H9 (cell line): ENCODE data around the gene TBC1D7. TPM values are rescaled to one million over a fixed set of nuclear protein-coding genes. Genes with fewer than 3 reads are reported as not detected.

Experiments used
- DNase-seq: peaks from one replicate; pipeline ENCODE4 v3.0.0-alpha.2; 2017
- H2AFZ ChIP-seq: one replicate; pipeline ENCODE4 v1.6.1; 2013; ENCODE audit warnings: mild to moderate bottlenecking, low read length, control low read depth, moderate library complexity
- H2AK5ac ChIP-seq: 2 replicates; pipeline ENCODE4 v1.6.1; 2013; ENCODE audit warnings: low read length, control low read depth, mixed read lengths; ENCODE audit not compliant: insufficient read length
- H2BK120ac ChIP-seq: one replicate; pipeline ENCODE4 v1.6.1; 2013; ENCODE audit warnings: low read depth, mild to moderate bottlenecking, low read length, control low read depth, inconsistent platforms; ENCODE audit not compliant: poor library complexity, severe bottlenecking
- H2BK12ac ChIP-seq: 2 replicates; pipeline ENCODE4 v1.6.1; 2013; ENCODE audit warnings: low read length, control low read depth, mixed read lengths, low read depth; ENCODE audit not compliant: insufficient read length
- H2BK15ac ChIP-seq: 2 replicates; pipeline ENCODE4 v1.6.1; 2013; ENCODE audit warnings: low read depth, low read length, control low read depth
- H2BK20ac ChIP-seq: one replicate; pipeline ENCODE4 v1.6.1; 2013; ENCODE audit warnings: low read depth, mild to moderate bottlenecking, low read length, control low read depth, inconsistent platforms; ENCODE audit not compliant: poor library complexity, severe bottlenecking
- H2BK5ac ChIP-seq: 2 replicates; pipeline ENCODE4 v1.6.1; 2013; ENCODE audit warnings: low read length, control low read depth, mixed read lengths; ENCODE audit not compliant: insufficient read length
- H3K14ac ChIP-seq: 2 replicates; pipeline ENCODE4 v1.6.1; 2013; ENCODE audit warnings: low read length, control low read depth; ENCODE audit not compliant: insufficient read depth
- H3K18ac ChIP-seq: 2 replicates; pipeline ENCODE4 v1.6.1; 2013; ENCODE audit warnings: low read depth, mild to moderate bottlenecking, mixed read lengths, low read length, control low read depth; ENCODE audit not compliant: insufficient read length
- H3K23ac ChIP-seq: 2 replicates; pipeline ENCODE4 v1.6.1; 2013; ENCODE audit warnings: low read length, control low read depth, mixed read lengths, low read depth; ENCODE audit not compliant: insufficient read length
- H3K23me2 ChIP-seq: 2 replicates; pipeline ENCODE4 v1.6.1; 2013; ENCODE audit warnings: low read depth, mild to moderate bottlenecking, mixed read lengths, low read length, control low read depth; ENCODE audit not compliant: insufficient read length, poor library complexity, severe bottlenecking
- H3K27ac ChIP-seq: 2 replicates; pipeline ENCODE4 v1.5.1; 2013; ENCODE audit warnings: low read length, control low read depth, mixed read lengths, low read depth; ENCODE audit not compliant: insufficient read length
- H3K27me3 ChIP-seq: 2 replicates; pipeline ENCODE4 v1.6.1; 2013; ENCODE audit warnings: low read length, control low read depth, inconsistent platforms; ENCODE audit not compliant: insufficient read depth
- H3K4ac ChIP-seq: 2 replicates; pipeline ENCODE4 v1.6.1; 2013; ENCODE audit warnings: low read depth, mild to moderate bottlenecking, control low read depth, inconsistent platforms, low read length, moderate library complexity
- H3K4me1 ChIP-seq: 2 replicates; pipeline ENCODE4 v1.6.1; 2013; ENCODE audit warnings: low read length, control low read depth, inconsistent platforms; ENCODE audit not compliant: insufficient read depth
- H3K4me2 ChIP-seq: 2 replicates; pipeline ENCODE4 v1.6.1; 2013; ENCODE audit warnings: low read length, control low read depth, mixed read lengths; ENCODE audit not compliant: insufficient read length, insufficient read depth
- H3K56ac ChIP-seq: 2 replicates; pipeline ENCODE4 v1.6.1; 2013; ENCODE audit warnings: low read depth, mild to moderate bottlenecking, mixed read lengths, low read length, control low read depth; ENCODE audit not compliant: insufficient read length
- H3K79me1 ChIP-seq: 2 replicates; pipeline ENCODE4 v1.6.1; 2013; ENCODE audit warnings: low read depth, mild to moderate bottlenecking, moderate library complexity, low read length, control low read depth, inconsistent platforms; ENCODE audit not compliant: insufficient read depth, poor library complexity, severe bottlenecking
- H3K79me2 ChIP-seq: 2 replicates; pipeline ENCODE4 v1.6.1; 2013; ENCODE audit warnings: low read length, control low read depth, inconsistent platforms; ENCODE audit not compliant: insufficient read depth
- H3K9ac ChIP-seq: 2 replicates; pipeline ENCODE4 v1.6.1; 2013; ENCODE audit warnings: low read length, control low read depth, mixed read lengths; ENCODE audit not compliant: insufficient read length; ENCODE audit errors: extremely low read depth
- H3K9me3 ChIP-seq: one replicate; pipeline ENCODE4 v1.6.1; 2013; ENCODE audit warnings: low read depth, low read length, inconsistent platforms; ENCODE audit not compliant: control insufficient read depth
- H3T11ph ChIP-seq: one replicate; pipeline ENCODE4 v1.6.1; 2013; ENCODE audit warnings: mild to moderate bottlenecking, low read length, control low read depth, inconsistent platforms
- H4K20me1 ChIP-seq: one replicate; pipeline ENCODE4 v1.6.1; 2013; ENCODE audit not compliant: control insufficient read depth, insufficient read length, insufficient read depth
- H4K5ac ChIP-seq: 2 replicates; pipeline ENCODE4 v1.6.1; 2013; ENCODE audit warnings: low read depth, mild to moderate bottlenecking, mixed read lengths, low read length, control low read depth; ENCODE audit not compliant: insufficient read length
- H4K8ac ChIP-seq: replicated peaks from 2 replicates; pipeline ENCODE4 v1.6.1; 2013; ENCODE audit warnings: low read length, control low read depth, mixed read lengths, low read depth; ENCODE audit not compliant: insufficient read length
- H4K91ac ChIP-seq: 2 replicates; pipeline ENCODE4 v1.6.1; 2013; ENCODE audit warnings: low read depth, mild to moderate bottlenecking, moderate library complexity, mixed read lengths, low read length, control low read depth; ENCODE audit not compliant: insufficient read length
- H3K27ac Mint-ChIP-seq, 3 experiments: 2 replicates in 2 of 3; 3 replicates in 1 of 3; pipeline ENCODE4 v1.8.0; 2020 to 2021; ENCODE audit warnings: mixed read lengths in 3 of 3, mild to moderate bottlenecking in 1 of 3, moderate library complexity in 1 of 3
- H3K27me3 Mint-ChIP-seq: 2 replicates; pipeline ENCODE4 v1.8.0; 2021; ENCODE audit warnings: low read depth, mild to moderate bottlenecking, moderate library complexity, mixed read lengths
- H3K36me3 Mint-ChIP-seq, 3 experiments: 2 replicates in 2 of 3; 3 replicates in 1 of 3; pipeline ENCODE4 v1.8.0; 2020 to 2021; ENCODE audit warnings: low read depth in 3 of 3, mixed read lengths in 3 of 3; ENCODE audit not compliant: insufficient read depth in 1 of 3
- H3K4me1 Mint-ChIP-seq, 2 experiments: 2 replicates each; pipeline ENCODE4 v1.8.0; 2020; ENCODE audit warnings: mixed read lengths in 2 of 2
- H3K4me3 Mint-ChIP-seq, 2 experiments: 2 replicates in 1 of 2; 3 replicates in 1 of 2; pipeline ENCODE4 v1.8.0; 2020 to 2021; ENCODE audit warnings: mild to moderate bottlenecking in 2 of 2, mixed read lengths in 2 of 2, moderate library complexity in 1 of 2
- H3K9me3 Mint-ChIP-seq, 2 experiments: 2 replicates in 1 of 2; 3 replicates in 1 of 2; pipeline ENCODE4 v1.8.0; 2020; ENCODE audit warnings: mild to moderate bottlenecking in 2 of 2, mixed read lengths in 2 of 2, moderate library complexity in 1 of 2
- CTCF ChIP-seq: fragments of 200-600 bp; sonication (generic); conservative IDR thresholded peaks from 3 replicates; pipeline ENCODE4 v1.8.0; 2021; ENCODE audit warnings: antibody characterized with exemption, mild to moderate bottlenecking
- WGBS: extraction: QIAGEN DNeasy Blood & Tissue Kit; methylation state at CpG from one replicate; pipeline ENCODE4 v1.1.7; 2013; ENCODE audit warnings: missing lambda C conversion rate, low lambda C conversion rate, mixed read lengths; ENCODE audit not compliant: insufficient read length; ENCODE audit errors: extremely low coverage; 5-methylcytosine and 5-hydroxymethylcytosine counted together
- total RNA-seq: library from RNA; stranded (reverse); gene quantifications from 2 replicates; pipeline ENCODE4 v1.2.1, GENCODE V29; 2021

The TBC1D7 gene
- total RNA-seq, 1 experiment from 2014 or later, result 33.9 TPM

GRCh38 chr6:13354331-13355042 lies 26.1 kb upstream of the TBC1D7 start:
- H3K9ac ChIP-seq, result no peak overlapping the region

More at GRCh38 chr6:13354331-13355042, 26.1 kb upstream of the TBC1D7 start:
- Histone ChIP-seq H3K79me2 (no peaks in the 10 kb centered on the region), H2BK12ac (no peak overlapping the region), H3K4me1 (peaks cover 2% of the 10 kb centered on the region; the same call in 1 of the 2 replicates), H2BK120ac (no peak overlapping the region), H2BK5ac (no peak overlapping the region), H4K5ac (no peak overlapping the region), H3K18ac (no peak overlapping the region), H3K9me3 (no peaks in the 10 kb centered on the region), H3K14ac (no peak overlapping the region), H3K27me3 (no peaks in the 10 kb centered on the region), H3K27ac (no peak overlapping the region), H3K23me2 (no peaks in the 10 kb centered on the region), H4K91ac (no peak overlapping the region), H3K79me1 (no peaks in the 10 kb centered on the region), H2AK5ac (no peak overlapping the region), H3K4me2 (no peak overlapping the region), H3T11ph (no peak overlapping the region), H3K4ac (no peak overlapping the region), H3K23ac (no peak overlapping the region), H2AFZ (no peak overlapping the region), H2BK20ac (no peak overlapping the region), H4K8ac (no peak overlapping the region), H4K20me1 (no peaks in the 10 kb centered on the region), H2BK15ac (no peak overlapping the region), H3K56ac (no peak overlapping the region)
- Mint-ChIP-seq H3K27ac (no peak overlapping the region), H3K36me3 (no peaks in the 10 kb centered on the region; a peak in 1 of 7 replicates), H3K4me1 (peaks cover 50 to 55% of the 10 kb centered on the region in 2 experiments), H3K27me3 (peaks cover 1% of the 10 kb centered on the region; the same call in 1 of the 2 replicates), H3K4me3 (no peak overlapping the region), H3K9me3 (peaks cover 2 to 5% of the 10 kb centered on the region in 2 experiments; a peak in 2 of 5 replicates)
- TF ChIP-seq CTCF, result no peak
- no peak for DNase-seq
- WGBS, result no CpG with 5 or more reads among the region's 13 CpGs
